PC-9 (cell line): ENCODE data around the gene NCOR2. TPM values are rescaled to one million over a fixed set of nuclear protein-coding genes. Genes with fewer than 3 reads are reported as not detected.

Experiments
- BruUV-seq: library from RNA; stranded (reverse); fragments of 400-500 nt; replicated peaks from 2 replicates; lab custom pipeline; 2021; lab: Mats Ljungman, UMichigan
- CTCF ChIA-PET: fragments of 300-600 bp; sonication (Branson Sonifier 250); formaldehyde crosslinking; loops from one replicate; lab custom pipeline; 2022; ENCODE audit warnings: antibody characterized with exemption; lab: Charles Lee
- POLR2A ChIA-PET: fragments of 300-600 bp; sonication (Branson Sonifier 250); formaldehyde crosslinking; loops from one replicate; lab custom pipeline; 2022; ENCODE audit warnings: antibody characterized with exemption; ENCODE audit not compliant: unreplicated experiment; lab: Charles Lee
- DNase-seq, 2 experiments: peaks; one replicate each; pipeline versions ENCODE4 v3.0.0 to v3.0.0-alpha.2; 2015 to 2022; ENCODE audit warnings: mixed read lengths in 1 of 2
- H2AFZ ChIP-seq: fragments of 200-600 bp; sonication (generic); 2 replicates; pipeline ENCODE4 v1.8.1; 2017; ENCODE audit warnings: antibody characterized with exemption
- H3F3A ChIP-seq: fragments of 200-600 bp; sonication (generic); 2 replicates; pipeline ENCODE4 v1.8.1; 2017; ENCODE audit warnings: antibody characterized with exemption, mild to moderate bottlenecking, low read depth; ENCODE audit not compliant: insufficient read depth
- H3K27ac ChIP-seq: fragments of 200-600 bp; sonication (generic); 2 replicates; pipeline ENCODE4 v1.6.1; 2016; ENCODE audit warnings: mixed run types
- H3K27me3 ChIP-seq: fragments of 200-600 bp; sonication (generic); 2 replicates; pipeline ENCODE4 v1.6.1; 2016; ENCODE audit warnings: low read depth, mixed run types; ENCODE audit not compliant: insufficient read depth
- H3K36me3 ChIP-seq: fragments of 200-600 bp; sonication (generic); 2 replicates; pipeline ENCODE4 v1.6.1; 2016; ENCODE audit warnings: low read depth, mixed run types
- H3K4me1 ChIP-seq: fragments of 200-600 bp; sonication (generic); replicated peaks from 2 replicates; pipeline ENCODE4 v1.6.1; 2016; ENCODE audit warnings: mixed run types; ENCODE audit not compliant: insufficient read depth
- H3K4me2 ChIP-seq: fragments of 200-600 bp; sonication (generic); 2 replicates; pipeline ENCODE4 v1.6.1; 2017; ENCODE audit warnings: mixed run types
- H3K4me3 ChIP-seq: fragments of 200-600 bp; sonication (generic); 2 replicates; pipeline ENCODE4 v1.6.1; 2016; ENCODE audit warnings: mixed run types
- H3K79me2 ChIP-seq: fragments of 200-600 bp; sonication (generic); 2 replicates; pipeline ENCODE4 v1.6.1; 2017; ENCODE audit warnings: low read depth, mixed run types
- H3K9me2 ChIP-seq: fragments of 200-600 bp; sonication (generic); 2 replicates; pipeline ENCODE4 v1.8.1; 2017; ENCODE audit warnings: mild to moderate bottlenecking; ENCODE audit not compliant: insufficient read depth
- H3K9me3 ChIP-seq: fragments of 200-600 bp; sonication (generic); 2 replicates; pipeline ENCODE4 v1.8.1; 2016; ENCODE audit warnings: low read depth; ENCODE audit not compliant: insufficient read depth
- H4K20me1 ChIP-seq: fragments of 200-600 bp; sonication (generic); 2 replicates; pipeline ENCODE4 v1.8.1; 2017; ENCODE audit not compliant: insufficient read depth
- CTCF ChIP-seq: fragments of 200-600 bp; sonication (generic); conservative IDR thresholded peaks from 2 replicates; pipeline ENCODE4 v1.6.1; 2017; ENCODE audit warnings: mixed run types, antibody characterized with exemption, mild to moderate bottlenecking, moderate library complexity
- EZH2 ChIP-seq: fragments of 200-600 bp; sonication (generic); IDR thresholded peaks from 2 replicates; pipeline ENCODE4 v1.8.0; 2017; ENCODE audit warnings: antibody characterized with exemption, low read depth
- intact Hi-C: fragments of 100-400 bp; cut with micrococcal nuclease; formaldehyde crosslinking; loops from one replicate; pipeline ENCODE4 v1.10.0; 2022; ENCODE audit not compliant: unreplicated experiment
- total RNA-seq: library from RNA; stranded (reverse); gene quantifications from 2 replicates; pipeline ENCODE4 v1.2.3, GENCODE V29; 2021

The NCOR2 gene
- total RNA-seq, 1 experiment from 2014 or later = 319 TPM

GRCh38 chr12:124529565-124530276, 37.7 kb downstream of the NCOR2 start:
- peaks cover 67% of the 10 kb centered on the region for H3K79me2 ChIP-seq
- H3K36me3 ChIP-seq = no peaks in the 10 kb centered on the region; the same call in 1 of the 2 replicates
- H3K27me3 ChIP-seq = no peaks in the 10 kb centered on the region
- POLR2A ChIA-PET = no interaction called here
- H3K4me2 ChIP-seq = no peak overlapping the region
- no TSS peak for BruUV-seq
- CTCF ChIA-PET = no interaction called here
- TF ChIP-seq CTCF = no peak
- TF ChIP-seq EZH2 = no peak
- H3K4me3 ChIP-seq = no peak overlapping the region
- DNase-seq = no peak
- peaks cover 16% of the 10 kb centered on the region for H3F3A ChIP-seq
- H3K4me1 ChIP-seq = peaks cover 18% of the 10 kb centered on the region
- H2AFZ ChIP-seq = no peak overlapping the region
- no peak overlapping the region for H3K27ac ChIP-seq
- intact Hi-C loops = no loop called here
- peaks cover 23% of the 10 kb centered on the region for H4K20me1 ChIP-seq
- H3K9me3 ChIP-seq = no peaks in the 10 kb centered on the region
- no peaks in the 10 kb centered on the region for H3K9me2 ChIP-seq

GRCh38 chr12:124527861-124528561, 39.4 kb downstream of the NCOR2 start:
- Histone ChIP-seq H3K4me1 (peaks cover 18% of the 10 kb centered on the region), H3K4me2 (no peak overlapping the region), H3K9me2 (no peaks in the 10 kb centered on the region), H4K20me1 (peaks cover 24% of the 10 kb centered on the region), H2AFZ (no peak overlapping the region), H3K36me3 (no peaks in the 10 kb centered on the region), H3K9me3 (no peaks in the 10 kb centered on the region), H3K27ac (no peak overlapping the region), H3F3A (peaks cover 20% of the 10 kb centered on the region; the same call in 1 of the 2 replicates), H3K4me3 (no peak overlapping the region), H3K27me3 (no peaks in the 10 kb centered on the region), H3K79me2 (peaks cover 65% of the 10 kb centered on the region)
- CTCF ChIA-PET = no interaction called here
- POLR2A ChIA-PET = no interaction called here
- DNase-seq = no peak
- intact Hi-C loops = no loop called here
- no TSS peak for BruUV-seq
- no peak for TF ChIP-seq CTCF
- no peak for TF ChIP-seq EZH2

GRCh38 chr12:124525927-124526692, 41.3 kb downstream of the NCOR2 start:
- H3K79me2 ChIP-seq = peaks cover 72% of the 10 kb centered on the region
- no peak overlapping the region for H3K4me2 ChIP-seq
- no peaks in the 10 kb centered on the region for H3K9me2 ChIP-seq
- no peak overlapping the region for H2AFZ ChIP-seq
- ChIA-PET CTCF (interaction anchor here (0.6 kb wide), 1 partner anchor 13 kb away, joined by 3 read pairs; no protein-coding TSS in a partner anchor), POLR2A (no interaction called here)
- no peak for DNase-seq
- no peak overlapping the region for H3K27ac ChIP-seq
- peaks cover 18% of the 10 kb centered on the region for H3K4me1 ChIP-seq
- BruUV-seq = no TSS peak
- peaks cover 20% of the 10 kb centered on the region; the same call in 1 of the 2 replicates for H3F3A ChIP-seq
- no peaks in the 10 kb centered on the region for H3K27me3 ChIP-seq
- no peaks in the 10 kb centered on the region for H3K36me3 ChIP-seq
- TF ChIP-seq CTCF (no peak), EZH2 (no peak)
- intact Hi-C loops = no loop called here
- no peaks in the 10 kb centered on the region for H3K9me3 ChIP-seq
- peaks cover 28% of the 10 kb centered on the region for H4K20me1 ChIP-seq
- no peak overlapping the region for H3K4me3 ChIP-seq
